Left lung (tissue), 10 donors: ENCODE measurements around the gene USP12. TPM values are rescaled to one million over a fixed set of nuclear protein-coding genes. Genes with fewer than 3 reads are reported as not detected.

Experiments used
- ATAC-seq: fragments of 200-7000 bp; cut with Tn5 transposase; one replicate; pipeline ENCODE4 v1.9.1; 2020; ENCODE audit warnings: moderate library complexity
- DNase-seq, 4 donors: peaks; one replicate each; pipeline ENCODE4 v3.0.0-alpha.2; 2013 to 2020
- H3K27ac ChIP-seq, 2 donors: fragments of 200-600 bp; sonication (generic) in 1 of 2; one replicate each; pipeline versions ENCODE4 v1.5.0 to v1.8.0; 2020 to 2021
- H3K27me3 ChIP-seq, 2 donors: fragments of 200-600 bp; sonication (generic) in 1 of 2; one replicate each; pipeline versions ENCODE4 v1.5.0 to v1.8.0; 2020 to 2021
- H3K36me3 ChIP-seq, 2 donors: fragments of 200-600 bp; sonication (generic) in 1 of 2; one replicate each; pipeline versions ENCODE4 v1.5.0 to v1.8.0; 2020 to 2021
- H3K4me1 ChIP-seq, 2 donors: fragments of 200-600 bp; one replicate each; pipeline ENCODE4 v1.8.0; 2021
- H3K4me3 ChIP-seq, 2 donors: fragments of 200-600 bp; sonication (generic) in 1 of 2; one replicate each; pipeline versions ENCODE4 v1.5.0 to v1.8.0; 2020 to 2021; ENCODE audit warnings: mild to moderate bottlenecking in 1 of 2
- H3K9me3 ChIP-seq, 2 donors: fragments of 200-600 bp; sonication (generic) in 1 of 2; one replicate each; pipeline versions ENCODE4 v1.5.0 to v1.8.0; 2020 to 2021
- CTCF ChIP-seq, 2 donors: fragments of 200-600 bp; sonication (generic) in 1 of 2; IDR thresholded peaks; one replicate each; pipeline versions ENCODE4 v1.5.0 to v1.8.0; 2021; ENCODE audit warnings: antibody characterized with exemption in 2 of 2
- intact Hi-C, 2 donors: fragments of 100-400 bp; cut with DNase I; formaldehyde crosslinking; loops; one replicate each; pipeline versions ENCODE4 v1.11.2 to v1.14.2; 2022
- polyA plus RNA-seq, 6 donors: library from polyadenylated mRNA; unstranded; fragments of 120-200 nt; gene quantifications; one replicate each; pipeline ENCODE4 v1.2.1, GENCODE V29; 2013; ENCODE audit not compliant: insufficient read length in 6 of 6
- total RNA-seq, 2 donors: library from RNA; stranded (reverse); fragmentation: NEBNext Ultra II Directional; extraction: Animal tissue kit (Norgen Biotek cat#: 25700); gene quantifications; one replicate each; pipeline ENCODE4 v1.2.1, GENCODE V29; 2021
- donor health status: DM: no; HTN: yes; CAD: no.
- donor health status: DM: no; HTN: no; CAD: no.

Gene USP12
- total and polyA plus RNA-seq, 8 donors, result 22.8 to 44.4 (median 38.8) TPM

GRCh38 chr13:27022571-27023311 is 148.9 kb downstream of the USP12 start:
- no peaks in the 10 kb centered on the region for H3K27me3 ChIP-seq
- no peak overlapping the region for H3K4me3 ChIP-seq
- H3K27ac ChIP-seq, result no peak overlapping the region
- ATAC-seq (peak; percentile 76), DNase-seq (peak in 2 of 4 donors; percentile 81 to 86)
- peaks cover 0 to 8% of the 10 kb centered on the region in 2 donors for H3K4me1 ChIP-seq
- TF ChIP-seq CTCF (IDR thresholded peaks at IDR 0.05), result no peak
- no peaks in the 10 kb centered on the region for H3K9me3 ChIP-seq
- intact Hi-C loops, result no loop called here
- H3K36me3 ChIP-seq, result no peaks in the 10 kb centered on the region

- H3K27ac ChIP-seq, result no peak overlapping the region
- ATAC-seq, result no peak
- no peaks in the 10 kb centered on the region for H3K27me3 ChIP-seq
- no peaks in the 10 kb centered on the region for H3K9me3 ChIP-seq
- intact Hi-C loops, result no loop called here
- no peak for DNase-seq
- TF ChIP-seq CTCF (IDR thresholded peaks at IDR 0.05), result no peak
- H3K36me3 ChIP-seq, result no peaks in the 10 kb centered on the region
- no peak overlapping the region for H3K4me3 ChIP-seq
- H3K4me1 ChIP-seq, result peaks cover 0 to 8% of the 10 kb centered on the region in 2 donors
Observed at GRCh38 chr13:27020415-27020814, 151.2 kb downstream of the USP12 start.

- Histone ChIP-seq H3K36me3 (no peaks in the 10 kb centered on the region), H3K4me1 (peaks cover 0 to 8% of the 10 kb centered on the region in 2 donors), H3K4me3 (no peak overlapping the region), H3K27me3 (no peaks in the 10 kb centered on the region), H3K9me3 (no peaks in the 10 kb centered on the region), H3K27ac (peak overlapping the region in 1 of 2 donors; percentile 13)
- intact Hi-C loops, result no loop called here
- ATAC-seq (no peak), DNase-seq (no peak)
- no peak for TF ChIP-seq CTCF (IDR thresholded peaks at IDR 0.05)
Observed at GRCh38 chr13:27018882-27019281, 152.7 kb downstream of the USP12 start.

- ATAC-seq (peak; percentile 7), DNase-seq (peak in 2 of 4 donors; percentile 87 to 88)
- no peaks in the 10 kb centered on the region for H3K9me3 ChIP-seq
- no peak for TF ChIP-seq CTCF (IDR thresholded peaks at IDR 0.05)
- H3K27ac ChIP-seq, result peak overlapping the region in 1 of 2 donors; percentile 13
- no peak overlapping the region for H3K4me3 ChIP-seq
- no peaks in the 10 kb centered on the region for H3K27me3 ChIP-seq
- peaks cover 0 to 8% of the 10 kb centered on the region in 2 donors for H3K4me1 ChIP-seq
- H3K36me3 ChIP-seq, result no peaks in the 10 kb centered on the region
- intact Hi-C loops, result no loop called here
Observed at GRCh38 chr13:27018344-27018861, 153.2 kb downstream of the USP12 start.

GRCh38 chr13:27016875-27017274 is 154.7 kb downstream of the USP12 start:
- DNase-seq (no peak), ATAC-seq (no peak)
- H3K4me3 ChIP-seq, result no peak overlapping the region
- H3K4me1 ChIP-seq, result no peaks in the 10 kb centered on the region
- no peak for TF ChIP-seq CTCF (IDR thresholded peaks at IDR 0.05)
- no peaks in the 10 kb centered on the region for H3K27me3 ChIP-seq
- H3K27ac ChIP-seq, result no peak overlapping the region
- no peaks in the 10 kb centered on the region for H3K36me3 ChIP-seq
- H3K9me3 ChIP-seq, result no peaks in the 10 kb centered on the region
- intact Hi-C loops, result no loop called here

Other genes starting within 250 kb of the USP12 start
- 100 to 1,000 TPM; 737 to 814 TPM for gene RPL21, start 79.7 kb upstream of the USP12 start, total RNA-seq
- gene RPL21, start 79.7 kb upstream of the USP12 start, polyA plus RNA-seq, result 1,000 to 10,000 TPM in 3 of 6 donors, 100 to 1,000 TPM in 3; 860 to 1,259 (median 1,054) TPM
- 10 to 100 TPM; 12.2 to 12.6 TPM for gene RASL11A, start 99.0 kb upstream of the USP12 start, total RNA-seq
- gene RASL11A, start 99.0 kb upstream of the USP12 start, polyA plus RNA-seq, result 10 to 100 TPM; 10.3 to 12.5 (median 12.2) TPM